8988T (cell line): ENCODE data around the gene TDRKH.
"Not testable (repeated sequence)": the region's sequence is repeated elsewhere in the genome, so short reads cannot be mapped to it uniquely, and the experiment has no call there.

ENCODE experiments used
- DNase-seq: peaks from one replicate; pipeline ENCODE4 v3.0.0; 2011

The TDRKH gene

DNA sequence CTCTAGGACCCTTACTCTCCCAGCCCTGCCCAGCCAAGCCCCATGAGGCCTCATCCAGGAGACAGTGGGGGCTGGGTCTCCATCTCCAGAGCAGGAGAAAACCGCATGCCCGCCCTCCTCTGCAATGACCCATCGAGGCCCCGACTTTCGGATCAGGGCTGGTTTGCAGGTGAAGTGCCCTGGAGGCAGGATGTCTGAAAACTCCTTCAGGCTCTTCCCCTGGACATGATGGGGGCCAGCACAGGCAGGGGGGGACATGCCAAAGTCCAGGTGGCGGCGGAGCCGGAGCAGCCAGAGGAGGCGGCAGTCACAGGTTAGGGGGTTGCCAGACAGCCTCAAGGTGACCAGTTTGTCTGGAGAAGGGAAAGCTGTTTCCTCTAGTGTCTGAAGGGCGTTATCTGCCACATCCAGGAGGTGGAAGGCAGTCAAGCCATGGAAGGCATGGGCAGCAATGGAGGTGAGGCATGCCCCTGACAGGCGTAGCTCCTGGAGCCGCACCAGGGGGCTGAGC, 11.1 kb upstream of the TDRKH start:
- no peak for DNase-seq

GRCh38 chr1:151800830-151801229, 10.5 kb upstream of the TDRKH start:
- no peak for DNase-seq

GRCh38 chr1:151799179-151800022, 9.1 kb upstream of the TDRKH start:
- no peak for DNase-seq

DNA sequence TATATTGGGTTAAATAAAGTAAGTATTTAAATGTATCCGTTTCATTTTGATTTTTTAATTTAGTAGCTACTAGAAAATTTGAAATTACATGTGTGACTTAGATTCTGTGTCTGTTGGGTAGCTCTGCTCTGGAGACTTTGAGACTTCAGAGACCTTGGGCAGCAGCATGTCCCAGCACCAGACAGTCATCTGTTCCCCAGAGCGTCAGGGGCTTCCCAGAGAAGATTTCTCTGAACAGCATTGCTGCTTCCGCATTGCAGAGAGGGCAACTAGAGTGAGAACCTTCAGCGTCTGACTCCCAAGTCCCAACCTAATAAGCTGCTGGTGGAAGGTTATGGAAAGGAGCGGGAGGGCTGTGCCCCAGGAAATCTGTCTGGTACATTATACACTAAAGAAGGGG, 8.3 kb upstream of the TDRKH start:
- DNase-seq: no peak

- DNase-seq: peak; percentile 55
These were observed 796 bp upstream of the TDRKH start for GRCh38 chr1:151790940-151791651.

DNA sequence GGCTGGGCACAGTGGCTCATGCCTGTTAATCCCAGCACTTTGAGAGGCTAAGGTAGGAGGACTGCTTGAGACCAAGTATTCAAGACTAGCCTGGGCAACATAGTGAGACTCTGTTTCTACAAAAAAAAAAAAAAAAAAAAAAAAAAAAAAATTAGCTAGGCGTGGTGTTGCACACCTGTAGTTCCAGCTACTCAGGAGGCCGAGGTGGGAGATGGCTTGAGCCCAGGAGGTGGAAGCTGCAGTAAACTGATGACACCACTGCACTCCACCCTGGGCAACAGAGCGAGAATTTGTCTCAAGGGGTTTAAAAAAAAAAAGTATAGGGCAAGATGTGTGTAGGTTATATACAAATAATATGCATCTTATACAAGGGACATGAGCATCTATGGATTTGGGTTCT, 2.6 kb downstream of the TDRKH start:
- DNase-seq: no peak

DNA sequence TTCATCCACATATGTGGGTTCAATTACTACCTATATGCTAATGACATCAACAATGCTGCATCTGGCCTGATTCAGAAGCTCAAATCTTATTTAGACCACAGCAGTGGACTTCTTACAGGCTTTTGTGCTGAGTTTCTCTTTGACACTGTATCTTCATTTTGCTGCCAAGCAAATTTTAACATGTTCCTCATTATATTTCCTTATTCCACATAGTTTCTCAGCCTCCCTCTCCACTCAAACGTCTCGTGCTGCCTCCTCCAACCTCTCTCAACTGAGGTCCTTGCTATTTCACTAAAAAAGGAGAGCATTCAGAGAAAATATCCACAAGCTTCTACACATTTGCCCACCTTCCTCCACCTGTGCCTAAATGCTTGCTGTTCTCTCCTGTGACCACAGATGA, 6.5 kb downstream of the TDRKH start:
- no peak for DNase-seq

DNA sequence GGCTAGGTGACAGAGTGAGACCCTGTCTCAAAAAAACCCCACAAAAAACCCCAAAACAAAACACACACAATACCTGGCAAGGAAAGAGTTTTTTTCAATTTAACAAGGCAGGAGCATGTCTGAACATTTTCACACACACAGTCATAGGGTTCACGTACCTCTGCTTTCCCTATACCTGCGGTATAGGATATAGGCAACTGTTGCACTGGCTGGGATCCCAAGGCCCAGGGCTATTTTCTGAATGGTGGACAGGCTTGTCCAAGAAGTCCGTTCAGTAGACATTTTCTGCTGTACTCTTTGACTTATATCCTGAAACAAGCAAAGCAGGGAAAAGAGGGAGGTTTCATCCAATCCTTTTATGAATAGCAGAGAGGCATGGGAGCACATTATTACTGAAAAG, 7.6 kb downstream of the TDRKH start:
- DNase-seq: no peak

- not testable (repeated sequence) for DNase-seq
These were observed 8.3 kb downstream of the TDRKH start for GRCh38 chr1:151782026-151782425.

GRCh38 chr1:151780736-151781135, 9.6 kb downstream of the TDRKH start:
- not testable (repeated sequence) for DNase-seq

- no peak for DNase-seq
These were observed 10.4 kb downstream of the TDRKH start for GRCh38 chr1:151779852-151780251.

GRCh38 chr1:151777317-151777716, 13.0 kb downstream of the TDRKH start:
- no peak for DNase-seq

DNA sequence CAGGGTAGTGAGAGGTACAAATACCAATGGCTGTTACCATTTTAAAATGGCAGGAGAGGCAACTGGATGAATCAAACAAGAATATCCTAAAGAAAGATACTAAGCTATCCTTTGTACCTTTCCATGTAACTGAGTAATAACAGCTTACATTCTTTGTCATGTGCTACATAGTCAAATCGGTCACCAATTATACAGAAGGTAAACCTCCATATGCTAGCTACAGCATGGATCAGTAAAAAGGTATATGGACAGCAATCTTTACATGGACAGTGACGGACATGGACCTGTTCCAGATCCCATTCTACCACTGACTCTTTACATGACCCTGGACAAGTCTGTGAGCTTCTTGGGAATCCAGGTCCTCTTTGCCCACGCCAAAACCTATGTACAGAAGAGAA, 13.6 kb downstream of the TDRKH start:
- DNase-seq: no peak

- no peak for DNase-seq
These were observed 14.2 kb downstream of the TDRKH start for GRCh38 chr1:151775894-151776664.

DNA sequence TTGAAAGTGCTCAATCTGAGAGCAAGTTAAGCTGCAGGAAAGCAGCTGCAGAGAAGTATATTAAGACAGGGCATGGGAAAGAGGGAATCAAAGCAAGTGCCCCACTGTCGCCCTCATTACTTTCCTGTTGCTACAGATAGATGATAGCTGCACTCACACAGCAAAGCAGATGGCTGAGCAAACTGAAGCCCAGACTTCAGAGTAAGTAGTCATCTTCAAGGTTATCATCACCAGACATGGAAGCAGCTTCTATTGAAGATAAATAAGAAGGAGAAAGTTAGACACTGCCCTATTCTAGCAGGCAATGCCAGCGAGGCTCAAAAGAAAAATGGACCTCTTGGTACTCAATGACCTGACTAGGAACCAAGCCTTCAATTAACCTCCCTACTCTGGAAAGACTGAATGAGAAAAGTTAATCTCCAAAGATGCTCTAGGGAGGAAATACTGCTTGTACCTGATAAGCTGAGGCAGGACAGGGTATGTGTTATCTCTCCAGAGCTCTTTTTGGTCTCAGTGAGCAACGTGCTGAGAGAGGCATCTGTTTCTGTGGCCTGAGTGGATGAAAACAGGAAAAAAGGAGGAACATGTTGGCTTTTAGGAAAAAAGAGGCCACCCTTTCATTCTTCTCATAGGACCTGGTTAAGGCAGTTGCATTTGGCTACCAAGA, 15.9 kb downstream of the TDRKH start:
- no peak for DNase-seq

DNA sequence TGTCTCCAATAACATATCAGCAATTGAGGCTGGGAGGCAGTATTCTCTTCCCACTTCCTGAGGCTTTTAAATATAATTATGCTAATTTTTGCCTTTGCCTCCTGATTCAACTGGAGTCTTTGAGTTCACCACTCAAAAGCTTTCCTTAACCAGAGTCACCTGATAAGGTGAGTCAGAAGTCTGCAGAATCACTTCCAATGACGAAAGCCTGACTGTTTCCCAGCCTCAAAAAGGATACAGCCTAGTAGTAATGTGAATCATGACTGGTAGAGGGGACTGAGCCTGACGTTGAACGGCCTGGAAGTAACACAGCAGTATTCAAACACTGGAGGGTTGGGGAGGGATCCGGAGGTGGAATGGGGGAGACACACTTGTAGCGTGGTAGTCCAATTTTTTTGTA, 16.6 kb downstream of the TDRKH start:
- no peak for DNase-seq

DNA sequence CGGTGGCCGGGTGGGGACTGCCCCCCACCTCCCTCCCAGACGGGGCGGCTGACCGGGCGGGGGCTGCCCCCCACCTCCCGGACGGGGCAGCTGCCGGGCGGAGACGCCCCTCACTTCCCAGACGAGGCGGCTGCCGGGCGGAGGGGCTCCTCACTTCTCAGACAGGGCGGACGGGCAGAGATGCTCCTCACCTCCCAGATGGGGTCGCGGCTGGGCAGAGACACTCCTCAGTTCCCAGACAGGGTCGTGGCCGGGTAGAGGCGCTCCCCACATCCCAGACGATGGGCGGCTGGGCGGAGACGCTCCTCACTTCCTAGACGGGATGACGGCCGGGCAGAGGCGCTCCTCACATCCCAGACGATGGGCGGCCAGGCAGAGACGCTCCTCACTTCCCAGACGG, 21.0 kb downstream of the TDRKH start:
- not testable (repeated sequence) for DNase-seq

DNA sequence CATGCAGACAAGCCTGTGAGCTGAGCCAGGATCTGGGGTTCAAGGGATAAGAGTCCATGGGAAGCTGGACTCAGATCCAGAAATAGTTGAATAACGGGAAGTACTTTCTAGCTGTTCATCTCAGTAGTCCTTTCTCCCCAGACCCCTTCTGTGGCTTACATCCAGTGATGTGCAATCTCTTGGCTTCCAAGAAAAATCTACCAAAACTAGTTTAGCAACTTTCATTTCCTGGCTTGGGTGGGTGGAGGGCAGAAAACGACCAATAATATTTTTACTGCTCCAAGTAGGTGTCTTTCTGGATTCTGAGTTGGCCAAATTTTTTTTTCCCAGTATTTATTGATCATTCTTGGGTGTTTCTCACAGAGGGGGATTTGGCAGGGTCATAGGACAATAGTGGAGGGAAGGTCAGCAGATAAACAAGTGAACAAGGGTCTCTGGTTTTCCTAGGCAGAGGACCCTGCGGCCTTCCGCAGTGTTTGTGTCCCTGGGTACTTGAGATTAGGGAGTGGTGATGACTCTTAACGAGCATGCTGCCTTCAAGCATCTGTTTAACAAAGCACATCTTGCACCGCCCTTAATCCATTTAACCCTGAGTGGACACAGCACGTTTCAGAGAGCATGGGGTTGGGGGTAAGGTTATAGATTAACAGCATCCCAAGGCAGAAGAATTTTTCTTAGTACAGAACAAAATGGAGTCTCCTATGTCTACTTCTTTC, 21.8 kb downstream of the TDRKH start:
- DNase-seq: not testable (repeated sequence)

DNA sequence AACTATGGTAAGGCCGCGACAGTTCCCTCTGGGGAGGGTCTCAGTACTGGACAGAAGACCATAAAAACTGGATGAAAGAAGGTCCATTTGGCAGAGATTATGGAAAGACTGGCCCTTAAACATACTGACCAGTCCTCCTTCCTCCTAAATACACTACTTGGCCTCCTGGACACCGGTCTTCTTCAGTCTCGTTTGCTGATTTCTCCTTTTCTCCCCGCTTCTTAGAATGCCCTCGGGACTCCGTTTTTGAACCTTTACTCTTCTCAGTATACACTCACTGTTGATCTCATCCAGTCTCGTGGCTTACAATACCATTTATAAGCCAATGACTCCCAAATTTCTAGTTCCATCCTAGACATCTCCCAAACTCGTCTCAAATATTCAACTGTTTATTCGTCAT, 26.3 kb downstream of the TDRKH start:
- no peak for DNase-seq

- DNase-seq: peak; percentile 93
These were observed 27.1 kb downstream of the TDRKH start, which contains the start of gene MRPL9 for GRCh38 chr1:151762941-151763921. MRPL9 (minus strand) TSS chr1:151763496; CDS start chr1:151763479, 17 bp downstream.
